ENCODE results near the gene PTBP3. TPM values are rescaled to one million over a fixed set of nuclear protein-coding genes. Genes with fewer than 3 reads are reported as not detected.

PTBP3 gene
- total RNA-seq, 2 donors from 2014 or later, result 83.3 to 94.8 TPM

- H3K9ac ChIP-seq (ENCODE audit: extremely low read depth, low read length, poor library complexity, severe bottlenecking), result no peak overlapping the region
- no peak overlapping the region for H3K4me3 Mint-ChIP-seq
- no peaks in the 10 kb centered on the region for H3K36me3 Mint-ChIP-seq (ENCODE audit: low read depth)
- 64 to 78% methylated on average over 2 to 3 of the region's 3 CpGs for WGBS, 2 experiments (ENCODE audit: insufficient coverage in 1 of 2, insufficient read length in 1 of 2)
- peaks cover 22% of the 10 kb centered on the region for H3K27me3 ChIP-seq (ENCODE audit: control insufficient read depth, insufficient read depth, low read length, poor library complexity, severe bottlenecking)
- H3K4me1 ChIP-seq (ENCODE audit: control insufficient read depth, insufficient read depth, low read length), result no peaks in the 10 kb centered on the region
- peaks cover 23% of the 10 kb centered on the region for H3K4me1 Mint-ChIP-seq
- H3K27ac ChIP-seq (ENCODE audit: low read depth, low read length), result no peak overlapping the region
- DNase-seq, result no peak
- H3K27ac Mint-ChIP-seq, result no peak overlapping the region
- no peak for TF ChIP-seq CTCF (conservative IDR thresholded peaks at IDR 0.05)
- H3K9me3 ChIP-seq (ENCODE audit: control insufficient read depth, low read length), result no peaks in the 10 kb centered on the region
- peaks cover 4% of the 10 kb centered on the region for H3K9me3 Mint-ChIP-seq
- H3K36me3 ChIP-seq (ENCODE audit: control insufficient read depth, insufficient read depth, low read length), result no peaks in the 10 kb centered on the region
- peaks cover 32% of the 10 kb centered on the region for H3K27me3 Mint-ChIP-seq (ENCODE audit: insufficient read depth)
- no peak overlapping the region for H3K4me3 ChIP-seq (ENCODE audit: low read length)
These were observed 153.0 kb downstream of the PTBP3 start for GRCh38 chr9:112180387-112180881.

DNA sequence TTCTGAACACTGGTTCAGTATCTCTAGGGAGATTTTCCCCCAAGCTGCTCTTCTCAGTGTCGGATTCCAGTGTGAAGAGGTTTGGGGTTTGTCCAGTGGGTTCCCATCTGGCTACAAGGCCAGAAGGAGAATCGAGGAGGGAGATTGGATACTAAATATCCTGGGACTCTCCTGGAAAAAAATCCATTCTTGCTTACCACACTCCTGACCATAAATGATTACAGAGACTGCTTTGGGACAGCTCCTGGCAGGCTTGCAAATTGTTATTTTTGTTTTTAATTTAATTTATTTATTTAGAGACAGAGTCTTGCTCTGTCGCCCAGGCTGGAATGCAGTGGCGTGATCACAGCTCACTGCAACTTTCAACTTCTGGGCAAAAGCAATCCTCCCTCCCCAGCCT lies 153.6 kb downstream of the PTBP3 start:
- Mint-ChIP-seq H3K27me3 (ENCODE audit: insufficient read depth) (peaks cover 34% of the 10 kb centered on the region), H3K4me1 (peaks cover 23% of the 10 kb centered on the region), H3K9me3 (peaks cover 4% of the 10 kb centered on the region), H3K4me3 (no peak overlapping the region), H3K27ac (no peak overlapping the region), H3K36me3 (ENCODE audit: low read depth) (no peaks in the 10 kb centered on the region)
- H3K9ac ChIP-seq (ENCODE audit: extremely low read depth, low read length, poor library complexity, severe bottlenecking), result no peak overlapping the region
- no peak overlapping the region for H3K4me3 ChIP-seq (ENCODE audit: low read length)
- peaks cover 24% of the 10 kb centered on the region for H3K27me3 ChIP-seq (ENCODE audit: control insufficient read depth, insufficient read depth, low read length, poor library complexity, severe bottlenecking)
- no peak for TF ChIP-seq CTCF (conservative IDR thresholded peaks at IDR 0.05)
- H3K9me3 ChIP-seq (ENCODE audit: control insufficient read depth, low read length), result no peaks in the 10 kb centered on the region
- no peaks in the 10 kb centered on the region for H3K4me1 ChIP-seq (ENCODE audit: control insufficient read depth, insufficient read depth, low read length)
- no peak overlapping the region for H3K27ac ChIP-seq (ENCODE audit: low read depth, low read length)
- WGBS, 2 experiments (ENCODE audit: insufficient coverage in 1 of 2, insufficient read length in 1 of 2), result 98 to 100% methylated on average over 1 to 2 of the region's 4 CpGs
- DNase-seq, result no peak
- no peaks in the 10 kb centered on the region for H3K36me3 ChIP-seq (ENCODE audit: control insufficient read depth, insufficient read depth, low read length)

- no peak overlapping the region for H3K9ac ChIP-seq (ENCODE audit: extremely low read depth, low read length, poor library complexity, severe bottlenecking)
- H3K4me3 Mint-ChIP-seq, result no peak overlapping the region
- H3K27me3 Mint-ChIP-seq (ENCODE audit: insufficient read depth), result peaks cover 51% of the 10 kb centered on the region
- no peak overlapping the region for H3K27ac Mint-ChIP-seq
- WGBS, 2 experiments (ENCODE audit: insufficient coverage in 1 of 2, insufficient read length in 1 of 2), result 87 to 98% methylated on average over 3 to 5 of the region's 5 CpGs
- no peaks in the 10 kb centered on the region for H3K36me3 Mint-ChIP-seq (ENCODE audit: low read depth)
- no peak for TF ChIP-seq CTCF (conservative IDR thresholded peaks at IDR 0.05)
- H3K27ac ChIP-seq (ENCODE audit: low read depth, low read length), result no peak overlapping the region
- no peaks in the 10 kb centered on the region for H3K36me3 ChIP-seq (ENCODE audit: control insufficient read depth, insufficient read depth, low read length)
- H3K4me1 ChIP-seq (ENCODE audit: control insufficient read depth, insufficient read depth, low read length), result no peaks in the 10 kb centered on the region
- peaks cover 38% of the 10 kb centered on the region for H3K27me3 ChIP-seq (ENCODE audit: control insufficient read depth, insufficient read depth, low read length, poor library complexity, severe bottlenecking)
- no peak overlapping the region for H3K4me3 ChIP-seq (ENCODE audit: low read length)
- H3K4me1 Mint-ChIP-seq, result peaks cover 30% of the 10 kb centered on the region
- H3K9me3 Mint-ChIP-seq, result no peaks in the 10 kb centered on the region
- DNase-seq, result no peak
- no peaks in the 10 kb centered on the region for H3K9me3 ChIP-seq (ENCODE audit: control insufficient read depth, low read length)
These were observed 156.9 kb downstream of the PTBP3 start for GRCh38 chr9:112176524-112176923.
